OCI-LY1 (cell line): ENCODE data around the gene WNT2.

Experiments
- H2AFZ ChIP-seq: fragments of 200-600 bp; sonication (generic), shearing (Covaris generic); 2 replicates; pipeline ENCODE4 v1.6.0; 2014; ENCODE audit warnings: antibody characterized with exemption, mild to moderate bottlenecking, low read length
- H3F3A ChIP-seq: fragments of 200-600 bp; sonication (generic), shearing (Covaris generic); 2 replicates; pipeline ENCODE4 v1.6.0; 2014; ENCODE audit warnings: mild to moderate bottlenecking, antibody characterized with exemption, low read length, moderate library complexity; ENCODE audit not compliant: insufficient read depth
- H3K27ac ChIP-seq: fragments of 200-600 bp; sonication (generic); 2 replicates; pipeline ENCODE4 v1.5.1; 2014; ENCODE audit warnings: low read length, mixed run types, mild to moderate bottlenecking, low read depth; ENCODE audit not compliant: poor library complexity, severe bottlenecking
- H3K27me3 ChIP-seq: fragments of 200-600 bp; sonication (generic); 2 replicates; pipeline ENCODE4 v1.6.0; 2014; ENCODE audit warnings: antibody characterized with exemption, mild to moderate bottlenecking, low read length, moderate library complexity; ENCODE audit not compliant: insufficient read depth
- H3K36me3 ChIP-seq: fragments of 200-600 bp; sonication (generic); 2 replicates; pipeline ENCODE4 v1.6.1; 2014; ENCODE audit warnings: mild to moderate bottlenecking, antibody characterized with exemption, low read length, moderate library complexity, mixed read lengths; ENCODE audit not compliant: insufficient read depth
- H3K4me1 ChIP-seq: fragments of 200-600 bp; sonication (generic); 2 replicates; pipeline ENCODE4 v1.5.1; 2014; ENCODE audit warnings: mild to moderate bottlenecking, low read length, moderate library complexity; ENCODE audit not compliant: insufficient read depth, severe bottlenecking
- H3K4me2 ChIP-seq: fragments of 200-600 bp; sonication (generic), shearing (Covaris generic); 2 replicates; pipeline ENCODE4 v1.6.1; 2014; ENCODE audit warnings: low read length
- H3K4me3 ChIP-seq: fragments of 200-600 bp; sonication (generic); 2 replicates; pipeline ENCODE4 v1.5.1; 2014; ENCODE audit warnings: low read length, low read depth, mild to moderate bottlenecking, mixed read lengths; ENCODE audit not compliant: poor library complexity, severe bottlenecking
- H3K79me2 ChIP-seq: fragments of 200-600 bp; shearing (Covaris generic); 2 replicates; pipeline ENCODE4 v1.6.1; 2016; ENCODE audit warnings: mixed run types, low read length, mixed read lengths; ENCODE audit not compliant: insufficient read depth
- H3K9ac ChIP-seq: fragments of 200-600 bp; sonication (generic), shearing (Covaris generic); 2 replicates; pipeline ENCODE4 v1.6.1; 2014; ENCODE audit warnings: mild to moderate bottlenecking, low read length, mixed read lengths
- H3K9me2 ChIP-seq: fragments of 200-600 bp; sonication (generic), shearing (Covaris generic); 2 replicates; pipeline ENCODE4 v1.6.1; 2014; ENCODE audit warnings: low read depth, mild to moderate bottlenecking, low read length, mixed read lengths
- H3K9me3 ChIP-seq: fragments of 200-600 bp; shearing (Covaris generic); 2 replicates; pipeline ENCODE4 v1.6.1; 2014; ENCODE audit warnings: low read length, mixed read lengths
- H4K20me1 ChIP-seq: fragments of 200-600 bp; sonication (generic), shearing (Covaris generic); 2 replicates; pipeline ENCODE4 v1.6.0; 2016; ENCODE audit warnings: mild to moderate bottlenecking, low read length; ENCODE audit not compliant: insufficient read depth
- EZH2 ChIP-seq: fragments of 200-600 bp; sonication (generic), shearing (Covaris generic); IDR thresholded peaks from 2 replicates; pipeline ENCODE4 v1.8.0; 2017; ENCODE audit warnings: borderline replicate concordance, mixed run types, mild to moderate bottlenecking, antibody characterized with exemption, low read length, moderate library complexity, mixed read lengths
- TF ChIP-seq, protein P1 (sequence below): fragments of 200-600 bp; sonication (generic), shearing (Covaris generic); IDR thresholded peaks from 2 replicates; pipeline ENCODE4 v1.5.1; 2017; ENCODE audit warnings: mild to moderate bottlenecking, antibody characterized with exemption, low read length, moderate library complexity, mixed read lengths

WNT2 gene

DNA sequence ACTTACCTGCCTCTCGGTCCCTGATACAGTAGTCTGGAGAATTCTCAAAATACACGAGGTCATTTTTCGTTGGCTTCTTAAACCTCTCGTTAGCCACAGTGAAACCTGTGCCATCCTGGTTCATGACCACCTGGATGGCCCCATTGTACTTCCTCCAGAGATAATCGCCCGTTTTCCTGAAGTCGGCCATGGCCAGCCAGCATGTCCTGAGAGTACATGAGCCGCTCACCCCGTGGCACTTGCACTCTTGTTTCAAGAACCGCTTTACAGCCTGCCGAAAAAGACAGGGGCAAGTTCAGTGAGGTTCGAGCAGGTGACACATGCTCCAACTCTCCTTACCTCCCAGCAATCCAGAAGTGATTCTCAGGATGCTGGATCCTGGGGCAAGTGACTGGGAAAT, 25.3 kb downstream of the WNT2 start:
- TF ChIP-seq EZH2, result no peak
- TF ChIP-seq, protein P1, sequence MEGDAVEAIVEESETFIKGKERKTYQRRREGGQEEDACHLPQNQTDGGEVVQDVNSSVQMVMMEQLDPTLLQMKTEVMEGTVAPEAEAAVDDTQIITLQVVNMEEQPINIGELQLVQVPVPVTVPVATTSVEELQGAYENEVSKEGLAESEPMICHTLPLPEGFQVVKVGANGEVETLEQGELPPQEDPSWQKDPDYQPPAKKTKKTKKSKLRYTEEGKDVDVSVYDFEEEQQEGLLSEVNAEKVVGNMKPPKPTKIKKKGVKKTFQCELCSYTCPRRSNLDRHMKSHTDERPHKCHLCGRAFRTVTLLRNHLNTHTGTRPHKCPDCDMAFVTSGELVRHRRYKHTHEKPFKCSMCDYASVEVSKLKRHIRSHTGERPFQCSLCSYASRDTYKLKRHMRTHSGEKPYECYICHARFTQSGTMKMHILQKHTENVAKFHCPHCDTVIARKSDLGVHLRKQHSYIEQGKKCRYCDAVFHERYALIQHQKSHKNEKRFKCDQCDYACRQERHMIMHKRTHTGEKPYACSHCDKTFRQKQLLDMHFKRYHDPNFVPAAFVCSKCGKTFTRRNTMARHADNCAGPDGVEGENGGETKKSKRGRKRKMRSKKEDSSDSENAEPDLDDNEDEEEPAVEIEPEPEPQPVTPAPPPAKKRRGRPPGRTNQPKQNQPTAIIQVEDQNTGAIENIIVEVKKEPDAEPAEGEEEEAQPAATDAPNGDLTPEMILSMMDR, result no peak
- no peaks in the 10 kb centered on the region for H3F3A ChIP-seq
- no peaks in the 10 kb centered on the region for H3K36me3 ChIP-seq
- no peaks in the 10 kb centered on the region for H3K27me3 ChIP-seq
- no peaks in the 10 kb centered on the region for H4K20me1 ChIP-seq
- no peaks in the 10 kb centered on the region for H3K9me3 ChIP-seq
- no peak overlapping the region for H2AFZ ChIP-seq
- H3K9me2 ChIP-seq, result no peaks in the 10 kb centered on the region
- no peak overlapping the region for H3K9ac ChIP-seq
- no peak overlapping the region for H3K27ac ChIP-seq
- no peaks in the 10 kb centered on the region for H3K4me1 ChIP-seq
- no peak overlapping the region for H3K4me3 ChIP-seq
- H3K4me2 ChIP-seq, result no peak overlapping the region
- no peaks in the 10 kb centered on the region for H3K79me2 ChIP-seq

DNA sequence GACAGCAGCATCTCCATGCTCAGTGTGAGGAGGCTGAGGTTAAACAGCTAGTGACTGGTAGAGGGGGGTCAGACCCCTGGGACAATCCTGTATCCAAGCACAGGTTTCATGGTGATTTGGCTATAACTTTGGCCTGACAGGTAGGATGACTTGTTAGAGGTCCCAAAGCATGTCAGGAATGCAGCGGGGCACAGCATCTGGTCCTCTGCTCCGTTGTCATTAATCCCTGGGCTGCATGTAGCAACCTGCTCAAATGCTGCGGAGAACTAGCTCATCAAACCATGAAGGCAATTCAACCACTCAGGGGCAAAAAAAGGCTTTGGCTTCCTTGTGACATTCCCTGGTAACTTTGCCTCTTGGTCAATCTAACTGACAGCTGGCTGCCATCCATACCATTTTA, 26.8 kb downstream of the WNT2 start:
- no peak overlapping the region for H3K27ac ChIP-seq
- H3K4me2 ChIP-seq, result no peak overlapping the region
- no peaks in the 10 kb centered on the region for H3K4me1 ChIP-seq
- no peaks in the 10 kb centered on the region for H3F3A ChIP-seq
- no peak overlapping the region for H3K9ac ChIP-seq
- no peak overlapping the region for H2AFZ ChIP-seq
- H3K27me3 ChIP-seq, result no peaks in the 10 kb centered on the region
- no peaks in the 10 kb centered on the region for H4K20me1 ChIP-seq
- no peak overlapping the region for H3K4me3 ChIP-seq
- no peaks in the 10 kb centered on the region for H3K9me2 ChIP-seq
- no peaks in the 10 kb centered on the region for H3K79me2 ChIP-seq
- H3K9me3 ChIP-seq, result no peaks in the 10 kb centered on the region
- H3K36me3 ChIP-seq, result no peaks in the 10 kb centered on the region
- TF ChIP-seq EZH2, result no peak
- TF ChIP-seq, protein P1, result no peak

DNA sequence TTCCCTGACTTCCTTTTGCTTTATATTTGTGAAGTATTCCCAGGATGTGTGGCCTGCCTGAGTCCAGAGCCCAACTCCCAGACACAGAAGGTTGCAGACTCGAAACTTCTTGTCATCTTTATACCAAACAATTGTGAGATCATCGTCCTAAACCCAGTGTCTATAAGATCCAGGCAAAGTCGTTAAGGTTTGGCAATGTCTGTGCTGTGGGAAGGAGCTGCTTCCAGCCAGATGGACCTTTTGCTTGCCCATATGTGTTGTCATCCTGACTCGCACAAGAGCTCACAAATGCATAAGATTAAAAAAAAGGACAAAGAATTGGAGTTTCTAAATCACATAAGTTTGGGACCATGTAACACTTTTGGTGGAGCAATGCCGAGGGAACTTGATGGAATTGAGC, 37.0 kb downstream of the WNT2 start:
- Histone ChIP-seq H3F3A (no peaks in the 10 kb centered on the region), H3K9me2 (no peaks in the 10 kb centered on the region)

More for the DNA sequence above, 37.0 kb downstream of the WNT2 start:
- no peak overlapping the region for H3K4me3 ChIP-seq
- no peaks in the 10 kb centered on the region for H3K9me3 ChIP-seq
- no peak overlapping the region for H3K27ac ChIP-seq
- peaks cover 5% of the 10 kb centered on the region; the same call in 1 of the 2 replicates for H3K27me3 ChIP-seq
- H4K20me1 ChIP-seq, result no peaks in the 10 kb centered on the region
- H2AFZ ChIP-seq, result no peak overlapping the region
- no peaks in the 10 kb centered on the region for H3K36me3 ChIP-seq
- no peak overlapping the region for H3K4me2 ChIP-seq
- H3K79me2 ChIP-seq, result no peaks in the 10 kb centered on the region
- no peak for TF ChIP-seq EZH2
- TF ChIP-seq, protein P1, result no peak
- no peak overlapping the region for H3K9ac ChIP-seq
- H3K4me1 ChIP-seq, result no peaks in the 10 kb centered on the region
